HL-60 (cell line): ENCODE data around the gene AKT1S1.

Experiments used
- DNase-seq, 2 experiments: peaks; one replicate each; pipeline ENCODE4 v3.0.0-alpha.2; 2010 to 2020; ENCODE audit warnings: low read depth in 1 of 2, low spot score in 1 of 2
- H3K27ac ChIP-seq: fragments of 250-450 bp; sonication (Bioruptor Pico); replicated peaks from 2 replicates; pipeline ENCODE4 v1.5.1; 2020; ENCODE audit warnings: mild to moderate bottlenecking, moderate library complexity
- H3K27me3 ChIP-seq: fragments of 250-450 bp; sonication (Bioruptor Pico); 2 replicates; pipeline ENCODE4 v1.5.1; 2021; ENCODE audit warnings: mild to moderate bottlenecking, moderate library complexity; ENCODE audit not compliant: insufficient read depth, poor library complexity, severe bottlenecking
- H3K4me3 ChIP-seq: replicated peaks from 2 replicates; pipeline ENCODE4 v1.5.1; 2011; ENCODE audit warnings: mild to moderate bottlenecking, control low read depth, low read length; ENCODE audit not compliant: insufficient read depth
- CTCF ChIP-seq: IDR thresholded peaks from one replicate; pipeline ENCODE4 v1.5.1; 2011; ENCODE audit warnings: low read length, control low read depth, inconsistent platforms; ENCODE audit not compliant: insufficient read depth
- GABPA ChIP-seq: IDR thresholded peaks from 2 replicates; pipeline ENCODE4 v1.6.1; 2012; ENCODE audit warnings: low read depth
- POLR2AphosphoS5 ChIP-seq: IDR thresholded peaks from 2 replicates; pipeline ENCODE4 v1.6.1; 2012; ENCODE audit warnings: low read depth
- REST ChIP-seq: IDR thresholded peaks from 2 replicates; pipeline ENCODE4 v1.6.1; 2012; ENCODE audit warnings: low read depth; ENCODE audit not compliant: insufficient replicate concordance
- SPI1 ChIP-seq: IDR thresholded peaks from 2 replicates; pipeline ENCODE4 v1.6.1; 2012; ENCODE audit warnings: low read depth, mild to moderate bottlenecking, borderline replicate concordance

The AKT1S1 gene

GRCh38 chr19:49869484-49870308 lies 7.5 kb downstream of the AKT1S1 start:
- H3K4me3 ChIP-seq, result peak overlapping the region; percentile 58
- no peaks in the 10 kb centered on the region for H3K27me3 ChIP-seq
- DNase-seq, result peak; percentile 99
- H3K27ac ChIP-seq, result peak overlapping the region; percentile 64
- TF ChIP-seq POLR2AphosphoS5 (peak; percentile 71), GABPA (no peak), SPI1 (no peak), REST (peak; percentile 26), CTCF (no peak)

- Histone ChIP-seq H3K27me3 (no peaks in the 10 kb centered on the region), H3K27ac (peak overlapping the region; percentile 51), H3K4me3 (peak overlapping the region; percentile 35)
- DNase-seq, result no peak
- TF ChIP-seq REST, result no peak
- TF ChIP-seq POLR2AphosphoS5, result no peak
- no peak for TF ChIP-seq SPI1
- no peak for TF ChIP-seq CTCF
- TF ChIP-seq GABPA, result no peak
Observed at GRCh38 chr19:49869009-49869483, 8.1 kb downstream of the AKT1S1 start.

GRCh38 chr19:49866933-49867782 lies 10.0 kb downstream of the AKT1S1 start, which contains the start of gene PNKP:
TSS of gene PNKP (minus strand) at chr19:49867576. CDS start at chr19:49867204, 372 bp downstream.
- H3K27me3 ChIP-seq, result no peaks in the 10 kb centered on the region
- peak; percentile 91 for TF ChIP-seq GABPA
- peak; percentile 73; the same call in 1 of the 2 replicates for TF ChIP-seq POLR2AphosphoS5
- TF ChIP-seq SPI1, result no peak
- H3K4me3 ChIP-seq, result peak within 1 kb of the TSS; percentile 82
- peak; percentile 82 to 90 for DNase-seq
- peak within 1 kb of the TSS; percentile 85 for H3K27ac ChIP-seq

GRCh38 chr19:49864890-49865289 lies 12.3 kb downstream of the AKT1S1 start:
- H3K27ac ChIP-seq, result peak overlapping the region; percentile 21
- H3K27me3 ChIP-seq, result no peaks in the 10 kb centered on the region
- TF ChIP-seq SPI1 (peak; percentile 74; the same call in 1 of the 2 replicates), GABPA (no peak)
- H3K4me3 ChIP-seq, result peak overlapping the region; percentile 28
- DNase-seq, result peak in 1 of 2 experiments; percentile 84
